ENCODE results near the gene ESRRA.

Gene ESRRA

DNA sequence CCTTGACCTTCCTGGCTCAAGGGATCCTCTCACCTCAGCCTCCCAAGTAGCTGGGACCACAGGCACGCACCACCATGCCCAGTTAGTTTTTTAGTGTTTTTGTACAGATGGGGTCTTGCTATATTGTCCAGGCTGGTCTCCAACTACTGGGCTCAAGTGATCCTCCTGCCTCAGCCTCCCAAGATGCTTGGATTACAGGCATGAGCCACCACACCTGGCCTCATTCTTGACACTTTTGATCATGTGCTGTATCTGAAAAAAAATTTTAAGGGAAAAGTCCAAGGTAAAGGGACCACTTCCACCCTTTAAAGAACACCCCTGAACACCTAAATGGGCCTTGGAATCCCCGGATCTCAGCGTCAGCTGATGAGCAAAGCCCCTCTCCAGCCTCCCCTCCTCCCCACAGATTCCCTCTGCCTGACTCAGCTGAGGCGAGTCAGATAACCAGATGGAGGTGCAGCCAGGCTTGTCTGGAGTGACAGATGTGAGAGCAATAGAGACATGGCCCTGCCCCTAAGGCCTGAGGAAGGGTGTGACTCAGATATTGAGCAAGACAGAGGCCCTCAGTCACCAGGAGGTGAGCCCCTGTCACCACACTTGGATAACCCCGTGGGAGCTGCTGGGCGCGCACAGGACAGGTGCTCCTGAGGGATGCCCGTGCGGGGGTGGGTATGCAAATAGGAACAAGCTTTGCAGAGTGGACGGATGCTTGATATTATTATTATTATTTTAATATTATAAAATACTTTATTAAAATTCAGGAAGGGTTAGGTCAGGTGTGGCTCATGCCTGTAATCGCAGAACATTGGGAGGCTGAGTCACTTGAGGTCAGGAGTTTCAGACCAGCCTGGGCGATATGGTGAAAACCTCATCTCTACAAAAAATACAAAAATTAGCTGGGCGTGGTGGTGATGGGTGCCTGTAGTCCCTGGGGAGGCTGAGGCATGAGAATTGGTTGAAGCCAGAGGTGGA lies 29.7 kb downstream of the ESRRA start:
- DNase-seq, result no peak

DNA sequence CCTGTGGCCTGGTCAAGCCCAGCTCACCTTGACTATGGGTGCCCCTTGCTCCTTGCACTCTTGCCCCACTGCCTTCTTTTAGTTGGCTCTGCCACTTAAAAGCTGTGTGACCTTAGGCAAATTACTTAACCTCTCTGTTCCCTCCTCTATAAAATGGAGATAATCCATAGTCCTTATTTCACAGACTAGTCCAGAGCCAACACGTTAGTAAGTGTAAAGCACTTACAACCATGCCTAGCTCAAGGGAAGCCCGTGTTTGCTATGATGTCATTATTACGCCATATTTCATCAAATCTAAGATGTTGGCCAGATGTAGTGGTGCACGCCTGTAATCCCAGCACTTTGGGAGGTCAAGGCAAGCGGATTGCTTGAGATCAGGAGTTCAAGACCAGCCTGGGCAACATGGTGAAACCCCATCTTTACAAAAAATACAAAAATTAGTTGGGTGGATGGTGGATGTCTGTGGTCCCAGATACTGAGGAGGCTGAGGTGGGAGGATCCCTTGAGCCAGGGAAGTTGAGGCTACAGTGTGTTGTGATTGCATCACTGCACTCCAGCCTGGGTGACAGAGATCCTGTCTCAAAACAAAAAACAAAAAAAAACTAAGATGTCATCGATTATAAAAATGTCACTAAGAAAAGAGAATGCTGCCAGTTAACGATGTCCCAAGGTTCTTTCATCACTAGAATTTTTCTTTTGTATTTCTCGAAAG lies 32.4 kb downstream of the ESRRA start:
- DNase-seq, result no peak

DNA sequence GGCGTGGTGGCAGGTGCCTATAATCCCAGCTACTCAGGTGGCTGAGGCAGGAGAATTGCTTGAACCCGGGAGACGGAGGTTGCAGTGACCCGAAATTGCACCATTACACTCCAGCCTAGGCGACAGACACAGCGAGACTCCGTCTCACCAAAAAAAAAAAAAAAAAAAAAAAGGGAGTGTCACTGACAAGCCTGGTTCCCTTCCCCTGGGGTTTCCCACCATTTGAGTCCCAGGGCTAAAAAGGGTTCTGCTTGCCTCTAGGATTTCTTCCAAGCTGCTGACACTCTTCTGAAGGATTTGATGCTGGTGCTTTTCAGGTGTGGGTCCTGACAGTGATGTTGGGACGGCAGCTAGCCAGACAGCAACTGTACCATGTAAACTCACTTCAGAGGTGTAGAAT lies 33.4 kb downstream of the ESRRA start:
- no peak for DNase-seq

DNA sequence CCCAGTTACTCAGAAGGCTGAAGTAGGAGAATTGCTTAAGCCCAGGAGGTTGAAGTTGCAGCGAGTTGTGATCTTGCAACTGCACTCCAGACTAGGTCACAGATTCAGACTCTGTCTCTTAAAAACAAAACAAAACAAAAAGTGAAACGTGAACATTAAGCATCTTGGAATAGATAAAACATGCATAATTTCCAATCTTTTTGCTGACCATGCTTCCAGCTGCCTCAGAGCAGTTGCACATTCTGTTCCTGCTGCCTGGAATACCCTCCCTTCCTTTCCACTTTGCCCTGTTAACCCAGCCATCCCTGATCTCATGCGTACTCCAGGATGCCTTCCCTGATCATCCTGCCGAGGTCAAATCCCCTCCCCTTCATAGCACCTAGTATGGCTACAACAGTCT lies 34.0 kb downstream of the ESRRA start:
- no peak for DNase-seq

DNA sequence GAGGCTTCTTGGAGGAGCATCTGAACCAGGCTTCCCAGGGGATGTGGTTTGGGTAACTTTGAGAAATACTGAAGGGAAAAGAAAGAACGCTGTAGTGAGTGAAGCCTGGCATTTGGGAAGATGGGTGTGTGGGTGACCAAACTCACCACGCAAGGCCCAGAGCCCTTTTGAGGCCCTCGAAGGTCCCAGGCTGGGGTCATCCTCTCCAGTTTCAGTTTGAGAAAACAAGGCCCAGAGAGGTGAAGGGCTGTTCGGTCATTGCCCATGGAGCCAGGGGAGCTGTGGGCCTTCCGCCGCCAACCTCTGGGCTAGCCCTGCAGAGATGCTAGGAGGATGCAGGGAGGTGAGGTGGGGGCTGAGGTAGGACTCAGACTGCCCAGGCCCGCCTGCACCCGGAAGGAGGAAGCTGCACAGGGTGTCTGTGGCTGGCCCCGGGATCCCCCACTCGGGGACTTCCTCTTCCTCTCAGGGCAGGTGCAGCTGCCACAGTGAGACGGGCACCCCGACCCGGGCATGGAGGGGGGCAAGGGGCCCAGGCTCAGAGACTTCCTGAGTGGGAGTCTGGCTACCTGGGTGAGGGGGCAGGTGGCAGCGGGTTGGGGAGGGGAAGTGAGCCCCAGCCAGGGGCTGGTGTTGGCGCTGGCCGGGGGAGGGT lies 34.6 kb downstream of the ESRRA start, which contains the start of gene CCDC88B:
Gene CCDC88B (plus strand): TSS at position 451 of the 655 bp plus-strand sequence. CDS start 63 bp downstream, at position 514.
- DNase-seq, result peak; percentile 72 to 80

DNA sequence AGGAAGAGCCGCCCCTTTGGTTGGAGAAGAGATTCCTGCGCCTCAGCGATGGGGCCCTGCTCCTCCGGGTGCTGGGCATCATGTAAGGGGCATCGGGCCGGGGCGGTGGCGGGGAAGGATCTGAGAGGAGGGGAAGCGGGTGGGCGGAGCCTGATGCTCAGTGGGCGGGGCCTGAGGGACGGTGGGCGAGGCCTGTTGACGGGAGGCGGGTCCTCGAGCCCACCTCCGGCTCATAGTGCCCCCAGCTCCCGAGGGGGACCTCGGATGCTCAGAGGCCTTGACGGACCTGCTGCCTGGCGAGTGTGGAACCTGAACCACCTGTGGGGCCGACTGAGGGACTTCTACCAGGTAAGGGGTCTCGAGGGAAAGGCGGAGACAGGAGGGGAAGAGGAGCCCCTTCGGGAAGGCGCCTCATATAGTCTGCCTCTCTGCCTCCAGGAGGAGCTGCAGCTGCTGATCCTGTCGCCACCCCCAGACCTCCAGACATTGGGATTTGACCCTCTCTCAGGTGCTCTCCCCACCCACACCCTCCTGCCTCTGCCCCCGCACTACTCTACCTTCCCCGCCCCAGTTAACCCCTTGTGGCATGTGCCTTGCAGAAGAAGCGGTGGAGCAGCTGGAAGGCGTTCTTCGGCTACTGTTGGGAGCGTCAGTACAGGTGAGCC lies 35.5 kb downstream of the ESRRA start:
- DNase-seq, result peak; percentile 65 to 78

DNA sequence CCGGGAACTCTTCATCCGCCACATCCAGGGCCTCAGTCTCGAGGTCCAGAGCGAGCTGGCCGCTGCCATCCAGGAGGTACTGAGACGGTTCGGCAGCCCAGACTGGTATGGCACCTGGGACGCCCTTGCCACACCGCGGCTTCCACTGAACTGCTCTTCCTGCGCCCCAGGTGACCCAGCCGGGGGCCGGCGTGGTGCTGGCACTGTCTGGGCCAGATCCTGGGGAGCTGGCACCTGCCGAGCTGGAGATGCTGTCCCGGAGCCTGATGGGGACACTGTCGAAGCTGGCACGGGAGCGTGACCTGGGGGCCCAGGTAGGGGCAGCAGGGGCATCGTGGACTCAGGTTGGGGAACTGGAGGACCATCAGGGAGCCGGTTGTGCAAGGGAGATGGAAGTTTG lies 36.1 kb downstream of the ESRRA start:
- DNase-seq, result no peak

DNA sequence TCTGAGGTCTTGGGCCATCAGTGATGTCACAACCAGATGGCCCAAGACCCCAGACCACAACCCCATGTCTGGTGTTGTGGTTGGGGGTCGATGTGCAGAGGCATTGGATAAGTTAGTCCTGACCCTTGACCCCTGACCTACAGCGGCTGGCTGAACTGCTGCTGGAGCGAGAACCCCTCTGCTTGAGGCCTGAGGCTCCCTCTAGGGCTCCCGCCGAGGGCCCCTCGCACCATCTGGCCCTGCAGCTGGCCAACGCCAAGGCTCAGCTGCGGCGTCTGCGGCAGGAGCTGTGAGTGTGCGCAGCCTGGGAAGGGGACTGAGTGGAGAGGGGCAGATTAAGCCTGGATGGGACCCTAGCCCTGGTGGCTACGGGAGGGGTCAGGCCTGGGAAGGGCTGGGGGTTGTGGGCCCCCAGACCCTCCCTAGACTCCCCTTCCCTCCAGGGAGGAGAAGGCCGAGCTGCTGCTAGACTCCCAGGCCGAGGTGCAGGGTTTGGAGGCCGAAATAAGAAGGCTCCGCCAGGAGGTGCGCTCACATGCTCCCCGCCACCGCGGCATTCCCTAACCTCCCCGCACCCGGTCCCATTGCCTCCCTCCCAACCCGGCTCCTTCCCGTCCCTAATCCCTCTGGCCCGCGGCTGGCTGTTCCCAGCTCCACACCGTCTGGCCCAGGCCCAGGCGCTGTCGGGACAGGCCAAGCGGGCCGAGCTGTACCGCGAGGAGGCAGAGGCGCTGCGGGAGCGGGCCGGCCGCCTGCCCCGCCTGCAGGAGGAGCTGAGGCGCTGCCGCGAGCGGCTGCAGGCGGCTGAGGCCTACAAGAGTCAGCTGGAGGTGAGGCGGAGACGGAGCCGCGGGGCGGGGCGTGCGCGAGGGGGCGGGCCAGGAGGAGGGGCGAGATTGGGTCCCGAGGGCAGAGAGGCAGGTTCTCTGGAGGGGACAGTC lies 36.8 kb downstream of the ESRRA start:
- DNase-seq, result peak; percentile 86 to 89

DNA sequence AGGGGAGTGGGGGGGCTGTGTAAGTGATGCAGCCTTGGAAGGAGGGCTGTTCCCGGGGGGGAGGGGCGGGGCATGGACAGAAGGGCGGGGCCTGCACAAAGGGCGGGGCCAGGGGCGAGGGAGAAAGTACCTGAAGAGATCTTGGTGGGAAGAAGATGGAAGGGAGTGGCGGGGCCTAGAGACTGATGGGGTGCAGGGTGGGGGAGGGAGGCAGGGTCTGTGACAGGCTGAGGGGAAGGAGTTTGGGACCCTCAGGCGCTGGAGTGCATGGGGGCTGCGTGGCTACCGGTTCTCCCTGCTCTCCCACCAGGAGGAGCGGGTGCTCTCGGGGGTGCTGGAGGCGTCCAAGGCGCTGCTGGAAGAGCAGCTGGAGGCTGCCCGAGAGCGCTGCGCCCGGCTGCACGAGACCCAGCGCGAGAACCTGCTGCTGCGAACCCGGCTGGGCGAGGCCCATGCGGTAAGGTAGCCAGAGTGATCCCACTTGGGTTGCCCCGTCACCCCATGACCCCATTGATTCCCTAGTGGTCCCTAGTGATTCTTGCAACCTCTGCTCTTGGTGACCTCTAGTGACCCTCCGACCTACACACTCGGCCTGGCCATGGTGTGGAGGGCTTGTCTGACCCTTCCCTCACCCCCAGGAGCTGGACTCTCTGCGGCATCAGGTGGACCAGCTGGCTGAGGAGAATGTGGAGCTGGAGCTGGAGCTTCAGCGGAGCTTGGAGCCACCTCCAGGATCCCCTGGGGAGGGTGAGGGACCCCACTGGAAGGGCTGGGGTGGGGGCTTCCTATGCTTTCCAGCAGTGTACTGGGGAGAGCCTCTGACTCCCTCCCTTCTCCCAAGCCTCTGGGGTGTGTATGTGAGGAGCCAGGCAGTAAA lies 37.8 kb downstream of the ESRRA start:
- DNase-seq, result peak in 1 of 2 experiments; percentile 21

DNA sequence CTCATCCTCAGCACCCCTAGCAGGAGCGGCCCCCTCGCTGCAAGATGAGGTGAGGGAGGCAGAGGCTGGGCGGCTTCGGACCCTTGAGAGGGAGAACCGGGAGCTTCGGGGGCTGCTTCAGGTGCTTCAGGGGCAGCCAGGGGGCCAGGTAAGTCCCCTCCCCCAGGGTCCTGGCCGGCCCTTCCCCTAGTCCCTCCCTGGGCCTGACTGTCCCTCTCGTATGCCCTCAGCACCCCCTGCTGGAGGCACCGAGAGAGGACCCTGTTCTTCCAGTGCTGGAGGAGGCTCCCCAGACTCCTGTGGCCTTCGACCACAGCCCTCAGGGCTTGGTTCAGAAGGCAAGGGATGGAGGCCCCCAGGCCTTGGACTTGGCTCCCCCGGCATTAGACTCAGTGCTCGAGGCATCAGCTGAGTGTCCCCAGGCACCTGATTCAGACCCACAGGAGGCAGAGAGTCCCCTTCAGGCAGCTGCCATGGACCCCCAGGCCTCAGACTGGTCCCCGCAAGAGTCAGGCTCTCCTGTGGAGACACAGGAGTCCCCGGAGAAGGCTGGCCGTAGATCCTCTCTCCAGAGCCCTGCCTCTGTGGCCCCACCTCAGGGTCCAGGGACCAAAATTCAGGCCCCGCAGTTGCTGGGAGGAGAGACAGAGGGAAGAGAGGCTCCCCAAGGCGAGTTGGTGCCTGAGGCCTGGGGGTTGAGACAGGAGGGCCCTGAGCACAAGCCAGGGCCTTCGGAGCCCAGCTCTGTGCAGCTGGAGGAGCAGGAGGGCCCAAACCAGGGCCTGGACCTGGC lies 38.6 kb downstream of the ESRRA start:
- DNase-seq, result no peak

DNA sequence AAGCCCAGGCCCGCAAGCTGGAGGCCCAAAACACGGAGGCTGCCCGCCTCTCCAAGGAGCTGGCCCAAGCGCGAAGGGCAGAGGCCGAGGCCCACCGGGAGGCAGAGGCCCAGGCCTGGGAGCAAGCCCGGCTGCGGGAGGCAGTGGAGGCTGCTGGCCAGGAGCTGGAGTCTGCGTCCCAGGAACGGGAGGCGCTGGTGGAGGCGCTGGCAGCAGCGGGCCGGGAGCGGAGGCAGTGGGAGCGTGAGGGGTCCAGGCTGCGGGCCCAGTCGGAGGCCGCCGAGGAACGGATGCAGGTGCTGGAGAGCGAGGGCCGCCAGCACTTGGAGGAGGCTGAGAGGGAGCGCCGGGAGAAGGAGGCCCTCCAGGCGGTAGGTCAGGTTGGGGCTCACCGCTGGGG lies 39.5 kb downstream of the ESRRA start:
- DNase-seq, result no peak

DNA sequence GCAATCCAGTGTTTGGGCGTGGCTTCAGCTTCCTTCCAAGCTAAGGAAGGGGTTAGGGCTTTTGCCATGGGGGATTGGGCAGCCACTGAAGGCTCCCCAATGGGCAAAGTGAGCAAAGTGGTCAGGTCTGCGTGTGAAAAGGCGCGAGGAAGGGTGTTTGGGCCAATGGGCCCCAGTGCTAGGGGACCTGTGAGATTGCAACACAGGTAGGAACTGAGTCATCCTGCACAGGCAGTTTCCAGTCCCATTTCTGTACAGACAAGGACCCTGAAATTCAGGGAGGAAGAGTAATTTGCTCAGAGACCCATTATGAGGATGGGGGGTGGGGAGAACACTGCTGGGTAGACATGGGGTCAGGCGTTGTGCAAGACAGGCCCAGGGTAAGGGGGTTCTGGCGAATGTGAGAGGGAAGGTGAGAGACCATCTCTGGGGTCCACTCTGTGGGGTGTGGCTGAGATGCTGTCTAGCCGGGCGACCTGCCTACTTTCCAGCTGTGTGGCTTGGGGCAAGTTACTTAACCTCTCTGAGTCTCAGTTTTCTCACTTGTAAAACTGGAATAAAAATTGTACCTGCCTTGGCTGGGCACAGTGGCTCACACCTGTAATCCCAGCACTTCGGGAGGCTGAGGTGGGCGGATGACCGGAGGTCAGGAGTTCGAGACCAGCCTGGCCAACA lies 42.0 kb downstream of the ESRRA start:
- no peak for DNase-seq

DNA sequence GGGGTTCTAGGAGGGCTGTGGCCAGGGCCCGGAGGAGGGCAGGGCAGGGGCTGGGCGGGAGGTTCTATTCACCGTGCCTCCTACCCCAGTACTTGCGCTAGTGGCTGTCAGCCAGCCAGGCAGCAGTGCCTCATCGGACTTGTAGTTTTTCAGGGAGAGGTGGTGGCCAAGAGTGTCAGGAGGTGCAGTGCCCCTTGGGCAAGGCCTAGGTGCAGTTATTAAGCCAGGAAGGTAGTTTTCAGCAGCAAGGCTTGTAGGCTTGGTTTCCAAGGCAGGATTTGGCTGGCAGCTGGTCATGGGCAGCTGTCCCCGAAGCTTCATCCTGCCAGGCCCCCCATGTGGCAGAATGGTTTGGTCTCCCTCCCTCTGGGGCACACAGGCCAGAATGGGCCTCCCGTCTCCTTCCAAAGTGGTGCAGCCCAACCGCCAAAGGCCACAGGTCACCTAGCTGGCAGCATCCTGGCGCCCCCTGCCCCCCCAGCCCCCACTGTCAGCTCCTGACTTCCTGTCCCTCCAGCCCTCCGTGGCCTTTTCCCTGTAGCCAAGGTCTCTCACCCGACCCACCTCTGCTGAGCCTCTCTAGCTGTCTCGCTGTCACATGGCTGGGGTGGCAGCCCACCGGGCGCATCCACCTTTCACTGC lies 43.2 kb downstream of the ESRRA start:
- no peak for DNase-seq

DNA sequence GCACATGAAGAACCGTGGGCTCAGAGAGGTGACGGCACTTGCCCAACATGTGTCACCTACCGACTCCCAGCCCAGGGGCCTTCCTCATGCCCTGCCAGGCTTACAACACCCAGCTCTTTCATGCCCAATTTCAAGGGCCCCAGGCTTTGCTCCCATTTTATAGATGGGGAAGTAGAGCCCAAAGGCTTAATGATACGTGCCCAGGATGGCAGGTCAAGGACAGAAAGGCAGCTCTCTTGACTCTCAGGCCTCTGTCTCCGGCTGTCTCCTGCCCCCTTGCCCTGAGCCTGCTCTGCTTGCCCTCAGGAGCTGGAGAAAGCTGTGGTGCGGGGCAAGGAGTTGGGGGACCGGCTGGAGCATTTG lies 43.7 kb downstream of the ESRRA start:
- no peak for DNase-seq

DNA sequence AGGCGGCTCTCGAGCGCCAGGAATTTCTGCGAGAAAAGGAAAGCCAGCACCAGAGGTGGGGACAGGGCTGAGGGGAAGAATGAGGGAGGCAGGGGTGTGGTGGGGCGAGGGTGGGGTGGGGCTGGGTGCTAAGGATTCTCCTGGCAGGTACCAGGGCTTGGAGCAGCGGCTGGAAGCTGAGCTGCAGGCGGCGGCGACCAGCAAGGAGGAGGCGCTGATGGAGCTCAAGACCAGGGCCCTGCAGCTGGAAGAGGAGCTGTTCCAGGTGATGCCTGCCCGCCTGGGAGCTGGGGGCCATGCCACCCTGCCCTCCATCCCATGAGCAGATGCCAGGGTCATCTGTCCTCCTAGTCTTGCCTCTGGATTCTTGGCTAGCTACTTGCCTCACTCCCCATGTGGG lies 44.1 kb downstream of the ESRRA start:
- no peak for DNase-seq

DNA sequence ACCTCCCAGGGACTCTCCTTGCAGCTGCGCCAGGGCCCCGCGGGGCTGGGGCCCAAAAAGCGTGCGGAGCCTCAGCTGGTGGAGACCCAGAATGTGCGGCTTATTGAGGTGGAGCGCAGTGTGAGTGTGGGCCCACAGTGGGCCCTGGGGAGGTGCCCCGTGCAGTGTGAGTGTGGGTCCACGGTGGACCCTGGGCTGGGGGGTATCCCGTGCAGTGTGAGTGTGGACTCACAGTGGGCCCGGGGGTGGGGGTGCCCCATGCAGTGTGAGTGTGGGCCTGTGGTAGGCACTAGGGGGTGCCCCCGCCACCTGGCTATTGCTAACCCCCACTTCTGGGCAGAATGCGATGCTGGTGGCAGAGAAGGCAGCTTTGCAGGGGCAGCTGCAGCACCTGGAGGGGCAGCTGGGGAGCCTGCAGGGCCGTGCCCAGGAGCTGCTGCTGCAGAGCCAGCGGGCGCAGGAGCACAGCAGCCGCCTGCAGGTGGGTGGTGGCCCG lies 45.9 kb downstream of the ESRRA start:
- no peak for DNase-seq

DNA sequence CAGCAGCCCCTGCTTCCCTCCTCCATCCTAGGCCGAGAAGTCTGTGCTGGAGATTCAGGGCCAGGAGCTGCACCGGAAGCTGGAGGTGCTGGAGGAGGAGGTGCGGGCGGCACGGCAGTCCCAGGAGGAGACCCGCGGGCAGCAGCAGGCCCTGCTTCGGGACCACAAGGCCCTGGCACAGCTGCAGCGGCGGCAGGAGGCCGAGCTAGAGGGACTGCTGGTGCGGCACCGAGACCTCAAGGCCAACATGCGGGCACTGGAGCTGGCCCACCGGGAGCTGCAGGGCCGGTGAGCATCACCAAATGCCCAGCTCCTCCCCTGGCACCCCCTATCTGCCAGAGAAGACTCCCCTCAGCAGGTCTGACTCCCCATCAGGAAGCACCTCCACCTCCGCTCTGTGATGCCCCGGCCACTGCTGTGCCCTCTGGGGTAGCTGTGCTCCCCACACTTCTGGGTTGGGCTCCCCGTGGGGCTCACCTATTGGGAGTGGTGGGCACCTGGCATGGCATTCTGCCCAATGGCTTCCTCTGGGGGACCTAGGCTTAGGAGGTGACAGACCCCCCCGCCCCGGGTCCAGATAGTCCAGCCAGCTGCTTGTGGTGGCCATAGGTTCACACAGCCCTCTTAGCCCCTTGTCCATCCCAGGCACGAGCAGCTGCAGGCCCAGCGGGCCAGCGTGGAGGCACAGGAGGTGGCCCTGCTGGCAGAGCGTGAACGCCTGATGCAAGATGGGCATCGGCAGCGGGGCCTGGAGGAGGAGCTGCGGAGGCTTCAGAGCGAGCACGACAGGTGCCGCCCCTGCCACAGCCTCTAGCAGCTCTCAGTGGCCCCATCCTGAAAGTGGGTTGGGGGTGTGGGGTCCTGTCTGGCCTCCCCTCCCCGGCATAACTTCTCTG lies 47.0 kb downstream of the ESRRA start:
- DNase-seq, result no peak
